PFSK-1 (cell line): ENCODE measurements around the gene C9orf72.

Experiments
- POLR2AphosphoS5 ChIP-seq: IDR thresholded peaks from 2 replicates; pipeline ENCODE4 v1.6.1; 2012; ENCODE audit warnings: low read depth, mild to moderate bottlenecking, control low read depth, low read length, moderate library complexity
- SIN3A ChIP-seq: IDR thresholded peaks from 2 replicates; pipeline ENCODE4 v1.6.1; 2012; ENCODE audit warnings: mild to moderate bottlenecking, low read length, moderate library complexity, borderline replicate concordance; ENCODE audit not compliant: insufficient read depth

GRCh38 chr9:27528886-27529315 is 44.4 kb downstream of the C9orf72 start:
- no peak for TF ChIP-seq SIN3A
- TF ChIP-seq POLR2AphosphoS5: no peak
